Measurements from ENCODE around the gene TMED6. TPM values are rescaled to one million over a fixed set of nuclear protein-coding genes. Genes with fewer than 3 reads are reported as not detected.

TMED6 gene
- total RNA-seq, 2 donors from 2014 or later = 3.6 to 6.0 TPM

GRCh38 chr16:69378760-69379159 is 27.2 kb upstream of the TMED6 start:
- intact Hi-C loops (cut with DNase I) = loop anchor here (10.0 kb wide), 1 partner anchor 64 kb away; the partner anchor contains the start of gene VPS4A
- H3K4me3 ChIP-seq = no peak overlapping the region
- no peak for DNase-seq
- H3K27me3 ChIP-seq = no peaks in the 10 kb centered on the region
- no peaks in the 10 kb centered on the region for H3K36me3 ChIP-seq
- H3K4me1 ChIP-seq = no peaks in the 10 kb centered on the region
- no peak overlapping the region for H3K27ac ChIP-seq
- H3K9me3 ChIP-seq = no peaks in the 10 kb centered on the region
- H3K9ac ChIP-seq (ENCODE audit: low read depth in 2 of 2, low read length in 2 of 2) = no peak overlapping the region
- TF ChIP-seq CTCF (IDR thresholded peaks at IDR 0.05) = no peak

- Histone ChIP-seq H3K27me3 (no peaks in the 10 kb centered on the region), H3K4me1 (no peaks in the 10 kb centered on the region), H3K27ac (no peak overlapping the region), H3K9ac (ENCODE audit: low read depth in 2 of 2, low read length in 2 of 2) (no peak overlapping the region), H3K4me3 (no peak overlapping the region), H3K36me3 (no peaks in the 10 kb centered on the region), H3K9me3 (no peaks in the 10 kb centered on the region)
- DNase-seq = no peak
- TF ChIP-seq CTCF (IDR thresholded peaks at IDR 0.05) = no peak
- intact Hi-C loops (cut with DNase I) = loop anchor here (10.0 kb wide), 1 partner anchor 63 kb away; the partner anchor contains the start of gene VPS4A
Measured at GRCh38 chr16:69378036-69378435, 26.4 kb upstream of the TMED6 start.

GRCh38 chr16:69376393-69377059 is 24.9 kb upstream of the TMED6 start:
- no peak overlapping the region for H3K27ac ChIP-seq
- H3K4me3 ChIP-seq = no peak overlapping the region
- no peak for TF ChIP-seq CTCF (IDR thresholded peaks at IDR 0.05)
- peaks cover 5% of the 10 kb centered on the region for H3K36me3 ChIP-seq
- no peak overlapping the region for H3K9ac ChIP-seq (ENCODE audit: low read depth in 2 of 2, low read length in 2 of 2)
- H3K9me3 ChIP-seq = no peaks in the 10 kb centered on the region
- H3K27me3 ChIP-seq = no peaks in the 10 kb centered on the region
- no peak for DNase-seq
- intact Hi-C loops (cut with DNase I) = loop anchor here (10.0 kb wide), 1 partner anchor 62 kb away; the partner anchor contains the start of gene VPS4A
- no peaks in the 10 kb centered on the region for H3K4me1 ChIP-seq

- no peak for TF ChIP-seq CTCF (IDR thresholded peaks at IDR 0.05)
- DNase-seq = peak; percentile 60
- H3K4me1 ChIP-seq = no peaks in the 10 kb centered on the region
- no peaks in the 10 kb centered on the region for H3K9me3 ChIP-seq
- no peak overlapping the region for H3K9ac ChIP-seq (ENCODE audit: low read depth in 2 of 2, low read length in 2 of 2)
- H3K27ac ChIP-seq = peak overlapping the region; percentile 69
- intact Hi-C loops (cut with DNase I) = loop anchor here (10.0 kb wide), 1 partner anchor 58 kb away; the partner anchor contains the start of gene VPS4A
- H3K36me3 ChIP-seq = peaks cover 5% of the 10 kb centered on the region
- H3K4me3 ChIP-seq = no peak overlapping the region
- H3K27me3 ChIP-seq = no peaks in the 10 kb centered on the region
Measured at GRCh38 chr16:69373019-69373418, 21.4 kb upstream of the TMED6 start.

- peaks cover 5% of the 10 kb centered on the region for H3K36me3 ChIP-seq
- intact Hi-C loops (cut with DNase I) = loop anchor here (10.0 kb wide), 1 partner anchor 57 kb away; the partner anchor contains the start of gene VPS4A
- H3K4me1 ChIP-seq = no peaks in the 10 kb centered on the region
- H3K27ac ChIP-seq = no peak overlapping the region
- no peak overlapping the region for H3K9ac ChIP-seq (ENCODE audit: low read depth in 2 of 2, low read length in 2 of 2)
- no peaks in the 10 kb centered on the region for H3K9me3 ChIP-seq
- no peaks in the 10 kb centered on the region for H3K27me3 ChIP-seq
- H3K4me3 ChIP-seq = no peak overlapping the region
- DNase-seq = no peak
- TF ChIP-seq CTCF (IDR thresholded peaks at IDR 0.05) = no peak
Measured at GRCh38 chr16:69371564-69371963, 20.0 kb upstream of the TMED6 start.
